K562 treated with DMSO at 1 percent for 12 hours (cell line): ENCODE measurements around the gene GRHPR. TPM values are rescaled to one million over a fixed set of nuclear protein-coding genes. Genes with fewer than 3 reads are reported as not detected.

Experiments used
- total RNA-seq: library from RNA; unstranded; fragments of 300-600 nt; gene quantifications from 2 replicates; pipeline ENCODE4 v1.2.3, GENCODE V29; 2022; ENCODE audit not compliant: insufficient read depth

GRHPR gene
- 188 and 198 TPM in 2 replicates for total RNA-seq

DNA sequence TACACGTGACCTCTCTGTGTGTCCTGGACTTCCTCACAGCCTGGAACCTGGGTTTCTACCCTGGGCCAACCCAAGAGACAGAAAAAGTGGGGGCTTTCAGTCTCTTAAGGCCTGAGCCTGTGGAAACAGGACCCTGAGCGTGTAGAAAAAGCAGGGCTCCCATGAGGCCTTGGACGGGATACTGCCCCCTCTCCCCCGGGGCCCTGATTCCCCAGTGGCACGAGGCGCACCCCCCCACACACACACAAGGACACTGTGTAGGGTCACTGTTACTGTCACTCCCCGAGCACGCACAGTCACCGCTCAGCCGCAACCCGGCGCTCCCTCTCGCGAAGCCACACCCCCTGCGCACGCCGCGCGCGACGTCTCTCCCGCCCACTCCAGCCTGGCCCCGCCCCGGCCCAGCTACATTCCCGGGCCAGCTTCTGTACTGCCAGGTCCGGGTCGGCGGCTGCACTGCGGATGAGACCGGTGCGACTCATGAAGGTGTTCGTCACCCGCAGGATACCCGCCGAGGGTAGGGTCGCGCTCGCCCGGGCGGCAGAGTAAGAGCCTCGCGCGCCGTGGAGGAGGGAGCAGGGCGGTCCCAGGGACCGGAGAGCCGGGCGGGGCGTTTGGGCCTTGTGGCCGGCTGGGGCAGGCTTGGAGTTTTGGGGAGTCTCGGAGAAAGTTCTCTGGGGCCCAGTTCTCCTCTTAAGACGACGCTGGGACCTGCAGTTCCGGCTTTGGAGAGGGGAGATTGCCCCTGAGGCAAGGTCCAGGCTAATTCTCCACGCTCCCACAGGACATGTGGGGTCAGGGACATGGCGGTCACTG lies at the start of gene GRHPR:
GRHPR (plus strand) TSS at position 408 of the 816 bp plus-strand sequence; CDS start at position 463, 55 bp downstream.

DNA sequence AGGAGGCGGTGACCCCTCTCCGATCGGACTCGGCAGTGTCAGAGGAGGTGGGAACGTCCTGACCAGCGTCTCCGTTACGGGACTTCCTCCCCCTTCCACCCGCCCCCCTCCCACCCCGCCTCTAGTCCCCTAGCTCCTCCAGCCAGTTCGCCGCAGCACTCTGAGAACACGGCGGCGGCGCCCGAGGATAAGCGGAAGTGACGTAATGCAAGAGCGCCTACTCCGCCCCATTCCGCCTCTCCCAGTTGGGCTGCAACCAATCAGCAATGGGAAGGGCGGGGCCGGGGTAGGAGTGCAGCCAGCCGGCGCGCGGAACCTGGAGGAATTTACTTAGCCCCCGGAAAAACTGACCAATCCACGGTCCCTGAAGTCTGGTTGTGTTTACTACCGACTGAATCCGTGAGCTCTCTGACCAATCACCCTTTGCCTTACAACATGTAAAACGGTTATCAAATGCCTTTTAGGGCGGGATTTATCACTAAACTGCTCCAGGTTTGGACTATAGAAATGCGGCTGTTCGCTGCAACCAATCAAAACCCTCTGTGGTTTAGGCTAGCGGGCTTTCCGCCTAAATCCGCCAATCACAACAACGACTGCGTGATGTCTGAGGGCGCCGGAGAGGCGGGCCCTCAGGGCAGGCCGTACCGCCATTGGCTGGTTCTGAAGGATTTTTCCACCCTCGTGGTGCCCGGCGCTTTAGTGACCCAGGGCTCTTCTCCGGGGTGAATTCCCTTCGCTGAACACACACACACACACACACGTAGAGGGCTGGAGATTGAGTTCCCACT lies 42.9 kb downstream of the GRHPR start, which contains the start of gene ZBTB5:
ZBTB5 (minus strand) TSS at position 202 of the 788 bp plus-strand sequence. CDS start 22,899 bp downstream, outside the sequence.

DNA sequence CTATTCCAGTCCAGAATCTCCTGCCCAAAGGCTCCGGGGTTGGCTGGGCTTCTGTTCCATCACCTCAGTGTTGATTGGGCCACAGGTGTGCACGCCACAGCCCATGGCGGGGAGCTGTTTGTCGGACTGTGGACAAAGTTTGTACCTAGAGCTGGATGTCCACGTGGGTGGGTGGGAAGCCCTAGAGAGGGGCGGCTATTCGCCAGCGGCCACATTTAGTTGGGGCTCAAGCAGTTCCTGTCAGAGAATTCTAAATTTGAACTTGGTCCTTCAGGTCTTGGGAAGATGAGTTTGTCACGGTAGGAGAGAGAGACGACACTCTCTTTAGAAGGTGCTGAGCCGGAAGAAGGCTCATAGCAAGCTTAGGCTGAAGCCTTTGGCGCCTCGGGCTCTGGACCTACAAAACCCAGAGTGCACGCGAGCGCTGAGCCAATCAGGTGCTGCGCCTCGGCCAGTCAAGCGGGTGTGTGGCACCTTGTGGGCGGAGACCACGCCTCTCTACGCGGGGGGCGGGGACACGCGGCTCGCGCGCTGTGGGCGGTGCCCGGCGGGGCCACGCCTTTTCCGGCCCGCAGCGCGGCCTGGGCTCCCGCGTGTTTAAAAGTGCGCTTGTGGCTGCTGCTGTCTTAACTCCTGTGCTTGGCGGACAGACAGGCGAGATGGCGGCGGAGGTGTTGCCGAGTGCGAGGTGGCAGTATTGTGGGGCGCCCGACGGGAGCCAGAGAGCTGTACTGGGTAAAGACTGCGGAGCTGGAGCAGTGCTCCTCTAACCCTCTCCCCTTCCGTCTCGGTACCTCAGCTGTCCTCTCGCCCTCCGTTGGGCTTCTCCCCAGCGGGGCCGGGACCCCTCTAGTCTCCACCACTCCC lies 63.1 kb downstream of the GRHPR start, which contains the start of gene POLR1E:
POLR1E (plus strand) TSS at position 560 of the 867 bp plus-strand sequence; CDS start at position 660, 100 bp downstream.

Other genes starting within 250 kb of the GRHPR start
- gene ZBTB5, start 42.8 kb downstream of the GRHPR start, total RNA-seq = 8.8 and 24.6 TPM in 2 replicates
- gene POLR1E, start 63.3 kb downstream of the GRHPR start, total RNA-seq = 26.3 and 36.6 TPM in 2 replicates
- gene FBXO10, start 153.7 kb downstream of the GRHPR start, total RNA-seq = 6.6 and 10.7 TPM in 2 replicates
- 123 and 137 TPM in 2 replicates for gene TOMM5, start 169.9 kb downstream of the GRHPR start, total RNA-seq
- not detected in 2 replicates for gene FRMPD1, start 228.3 kb downstream of the GRHPR start, total RNA-seq